Stomach (tissue), 4 donors: ENCODE data around the gene LCP1.

Experiments used
- CTCF ChIP-seq, 7 experiments: fragments of 450-650 bp in 4 of 7; fragments of 200-600 bp in 3 of 7; sonication (generic) in 3 of 7; IDR thresholded peaks; one replicate each; pipeline ENCODE4 v1.5.1; 2016 to 2019; ENCODE audit warnings: antibody characterized with exemption in 7 of 7, control low read depth in 2 of 7, mild to moderate bottlenecking in 1 of 7
- EP300 ChIP-seq: sonication (generic); formaldehyde crosslinking; IDR thresholded peaks from one replicate; pipeline ENCODE4 v1.6.1; 2017; ENCODE audit warnings: antibody characterized with exemption
- POLR2A ChIP-seq, 4 donors: fragments of 450-650 bp; IDR thresholded peaks; one replicate each; pipeline ENCODE4 v1.6.1; 2016; ENCODE audit warnings: antibody characterized with exemption in 4 of 4, control low read depth in 2 of 4, mild to moderate bottlenecking in 1 of 4, moderate library complexity in 1 of 4
- POLR2AphosphoS5 ChIP-seq, 3 donors: sonication (generic); formaldehyde crosslinking; IDR thresholded peaks; one replicate each; pipeline ENCODE4 v1.6.1; 2016; ENCODE audit warnings: antibody characterized with exemption in 3 of 3

- TF ChIP-seq CTCF (IDR thresholded peaks at IDR 0.05) (no peak), POLR2A (IDR thresholded peaks at IDR 0.05) (no peak), POLR2AphosphoS5 (IDR thresholded peaks at IDR 0.05) (no peak), EP300 (no peak)
Measured at GRCh38 chr13:46104868-46105267, 77.1 kb downstream of the LCP1 start, which contains the start of gene CPB2.
